HepG2 (cell line): ENCODE measurements around the gene CEP76. TPM values are rescaled to one million over a fixed set of nuclear protein-coding genes. Genes with fewer than 3 reads are reported as not detected.

Experiments used
- ADNP ChIP-seq: sonication (generic); formaldehyde crosslinking; IDR thresholded peaks from 2 replicates; pipeline ENCODE4 v1.4.0; 2020; ENCODE audit warnings: missing genetic modification reagents
- BRCA1 ChIP-seq: sonication (generic); formaldehyde crosslinking; IDR thresholded peaks from 2 replicates; pipeline ENCODE4 v1.4.0; 2020; ENCODE audit warnings: missing genetic modification reagents
- CC2D1A ChIP-seq: sonication (generic); formaldehyde crosslinking; IDR thresholded peaks from 2 replicates; pipeline ENCODE4 v1.8.1; 2023; ENCODE audit warnings: mild to moderate bottlenecking, missing genetic modification reagents
- FLYWCH1 ChIP-seq: sonication (generic); formaldehyde crosslinking; IDR thresholded peaks from 2 replicates; pipeline ENCODE4 v1.8.1; 2023; ENCODE audit warnings: mild to moderate bottlenecking, missing genetic modification reagents
- FOSL2 ChIP-seq: sonication (generic); formaldehyde crosslinking; IDR thresholded peaks from 2 replicates; pipeline ENCODE4 v1.4.0; 2020; ENCODE audit warnings: missing genetic modification reagents
- GABPB1 ChIP-seq: IDR thresholded peaks from 2 replicates; pipeline ENCODE4 v1.6.1; 2016; ENCODE audit warnings: mild to moderate bottlenecking, missing genetic modification reagents, moderate library complexity, missing compliant biosample characterization
- HNF4A ChIP-seq: sonication (generic); formaldehyde crosslinking; IDR thresholded peaks from 2 replicates; pipeline ENCODE4 v1.4.0; 2020; ENCODE audit warnings: missing genetic modification reagents
- HOXA5 ChIP-seq: sonication (generic); formaldehyde crosslinking; IDR thresholded peaks from 2 replicates; pipeline ENCODE4 v1.4.0; 2020; ENCODE audit warnings: missing genetic modification reagents
- MAFF ChIP-seq: IDR thresholded peaks from 2 replicates; pipeline ENCODE4 v1.6.1; 2011; ENCODE audit warnings: low read depth, low read length, improper control_type of control experiment
- MYC ChIP-seq: sonication (generic); formaldehyde crosslinking; IDR thresholded peaks from 2 replicates; pipeline ENCODE4 v1.9.0; 2021; ENCODE audit warnings: missing genetic modification reagents, borderline replicate concordance
- NR2F1 ChIP-seq, 2 experiments: fragments of 450-650 bp in 1 of 2; formaldehyde crosslinking in 1 of 2; IDR thresholded peaks; 2 replicates each; pipeline versions ENCODE4 v1.5.0 to v1.6.1; 2016 to 2020; ENCODE audit warnings: mild to moderate bottlenecking in 1 of 2, missing compliant biosample characterization in 1 of 2, missing genetic modification reagents in 1 of 2, moderate library complexity in 1 of 2
- PHF8 ChIP-seq: sonication (generic); formaldehyde crosslinking; IDR thresholded peaks from 2 replicates; pipeline ENCODE4 v1.5.0; 2020; ENCODE audit warnings: missing genetic modification reagents
- POGZ ChIP-seq: sonication (generic); formaldehyde crosslinking; IDR thresholded peaks from 2 replicates; pipeline ENCODE4 v1.4.0; 2020; ENCODE audit warnings: mild to moderate bottlenecking, missing genetic modification reagents
- SOX5 ChIP-seq: IDR thresholded peaks from 2 replicates; pipeline ENCODE4 v1.6.1; 2016; ENCODE audit warnings: borderline replicate concordance
- ZNF136 ChIP-seq: sonication (generic); formaldehyde crosslinking; IDR thresholded peaks from 2 replicates; pipeline ENCODE4 v1.8.1; 2022; ENCODE audit warnings: low read depth, mild to moderate bottlenecking, moderate library complexity, missing genetic modification reagents
- ZNF251 ChIP-seq: sonication (generic); formaldehyde crosslinking; IDR thresholded peaks from 2 replicates; pipeline ENCODE4 v1.9.0; 2021; ENCODE audit warnings: mild to moderate bottlenecking, missing genetic modification reagents
- ZNF335 ChIP-seq: sonication (generic); formaldehyde crosslinking; IDR thresholded peaks from 2 replicates; pipeline ENCODE4 v1.4.0; 2020; ENCODE audit warnings: missing genetic modification reagents
- ZNF609 ChIP-seq: sonication (generic); formaldehyde crosslinking; IDR thresholded peaks from 2 replicates; pipeline ENCODE4 v1.4.0; 2020; ENCODE audit warnings: mild to moderate bottlenecking, missing genetic modification reagents, borderline replicate concordance
- ZNF724P ChIP-seq: sonication (generic); formaldehyde crosslinking; IDR thresholded peaks from 2 replicates; pipeline ENCODE4 v1.8.0; 2022; ENCODE audit warnings: missing genetic modification reagents, borderline replicate concordance
- polyA plus RNA-seq, 8 experiments: library from polyadenylated mRNA; depleted of rRNA in 3 of 8; stranded (reverse) in 7 of 8; unstranded in 1 of 8; fragments of >200 nt; fragmentation: Illumina TruSeq in 4 of 8; extraction: Trizol in 4 of 8; gene quantifications; 2 replicates each; pipeline versions ENCODE4 v1.2.1 to v1.2.3, GENCODE V29; 2011 to 2016; ENCODE audit warnings: low read depth in 4 of 8, missing spikeins in 1 of 8, mixed read lengths in 1 of 8; ENCODE audit not compliant: insufficient read depth in 1 of 8
- total RNA-seq, 5 experiments: library from RNA; depleted of rRNA; stranded (reverse); fragments of >200 nt; fragmentation: Illumina TruSeq; extraction: Trizol; gene quantifications; 2 replicates each; pipeline ENCODE4 v1.2.3, GENCODE V29; 2016; ENCODE audit warnings: low read depth in 1 of 5
- TF ChIP-seq, protein P1 (sequence below): sonication (generic); formaldehyde crosslinking; conservative IDR thresholded peaks from 2 replicates; pipeline ENCODE4 v1.4.0; 2020; ENCODE audit warnings: mild to moderate bottlenecking, missing genetic modification reagents, moderate library complexity

The CEP76 gene
- total and polyA plus RNA-seq, 2 of the 13 experiments (the other 11 are each of a cell fraction or from before 2014, with no cell fraction given), result 13.9 to 15.1 TPM

- TF ChIP-seq NR2F1 (CRISPR knock-in tag; IDR thresholded peaks at IDR 0.05) (no peak), ZNF136 (CRISPR knock-in tag) (no peak), ZNF335 (CRISPR knock-in tag) (no peak), CC2D1A (CRISPR knock-in tag) (no peak), ZNF251 (CRISPR knock-in tag) (no peak), FLYWCH1 (no peak), BRCA1 (CRISPR knock-in tag) (no peak), ZNF609 (no peak), MAFF (peak; percentile 61), POGZ (CRISPR knock-in tag) (no peak), PHF8 (no peak), FOSL2 (CRISPR knock-in tag) (0 out of 2 replicates have a peak, but pooled peaks have one; percentile 29), ADNP (CRISPR knock-in tag) (no peak), HOXA5 (CRISPR knock-in tag) (no peak), SOX5 (CRISPR knock-in tag) (0 out of 2 replicates have a peak, but pooled peaks have one; percentile 21), MYC (CRISPR knock-in tag) (no peak), ZNF724P (no peak), HNF4A (CRISPR knock-in tag) (no peak), GABPB1 (no peak)
- TF ChIP-seq, protein P1, sequence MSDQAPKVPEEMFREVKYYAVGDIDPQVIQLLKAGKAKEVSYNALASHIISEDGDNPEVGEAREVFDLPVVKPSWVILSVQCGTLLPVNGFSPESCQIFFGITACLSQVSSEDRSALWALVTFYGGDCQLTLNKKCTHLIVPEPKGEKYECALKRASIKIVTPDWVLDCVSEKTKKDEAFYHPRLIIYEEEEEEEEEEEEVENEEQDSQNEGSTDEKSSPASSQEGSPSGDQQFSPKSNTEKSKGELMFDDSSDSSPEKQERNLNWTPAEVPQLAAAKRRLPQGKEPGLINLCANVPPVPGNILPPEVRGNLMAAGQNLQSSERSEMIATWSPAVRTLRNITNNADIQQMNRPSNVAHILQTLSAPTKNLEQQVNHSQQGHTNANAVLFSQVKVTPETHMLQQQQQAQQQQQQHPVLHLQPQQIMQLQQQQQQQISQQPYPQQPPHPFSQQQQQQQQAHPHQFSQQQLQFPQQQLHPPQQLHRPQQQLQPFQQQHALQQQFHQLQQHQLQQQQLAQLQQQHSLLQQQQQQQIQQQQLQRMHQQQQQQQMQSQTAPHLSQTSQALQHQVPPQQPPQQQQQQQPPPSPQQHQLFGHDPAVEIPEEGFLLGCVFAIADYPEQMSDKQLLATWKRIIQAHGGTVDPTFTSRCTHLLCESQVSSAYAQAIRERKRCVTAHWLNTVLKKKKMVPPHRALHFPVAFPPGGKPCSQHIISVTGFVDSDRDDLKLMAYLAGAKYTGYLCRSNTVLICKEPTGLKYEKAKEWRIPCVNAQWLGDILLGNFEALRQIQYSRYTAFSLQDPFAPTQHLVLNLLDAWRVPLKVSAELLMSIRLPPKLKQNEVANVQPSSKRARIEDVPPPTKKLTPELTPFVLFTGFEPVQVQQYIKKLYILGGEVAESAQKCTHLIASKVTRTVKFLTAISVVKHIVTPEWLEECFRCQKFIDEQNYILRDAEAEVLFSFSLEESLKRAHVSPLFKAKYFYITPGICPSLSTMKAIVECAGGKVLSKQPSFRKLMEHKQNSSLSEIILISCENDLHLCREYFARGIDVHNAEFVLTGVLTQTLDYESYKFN (CRISPR knock-in tag), result no peak
These were observed 49.6 kb downstream of the CEP76 start (continued) for GRCh38 chr18:12652861-12653401.
